Endothelial cell of umbilical vein (primary cell): ENCODE results near the gene KRTAP2-1. TPM values are rescaled to one million over a fixed set of nuclear protein-coding genes. Genes with fewer than 3 reads are reported as not detected.

Source experiments
- BruUV-seq: library from RNA; stranded (reverse); fragments of 400-500 nt; replicated peaks from 2 replicates; lab custom pipeline; 2021; lab: Mats Ljungman, UMichigan
- CTCF ChIA-PET: fragments of 300-600, 350-600 bp; sonication (Branson Sonifier 250); formaldehyde crosslinking; loops from one replicate; lab custom pipeline; 2021; ENCODE audit warnings: antibody characterized with exemption, inconsistent platforms; lab: Charles Lee
- POLR2A ChIA-PET: fragments of 300-600, 350-600 bp; sonication (Branson Sonifier 250); formaldehyde crosslinking; loops from one replicate; lab custom pipeline; 2021; ENCODE audit warnings: antibody characterized with exemption, inconsistent platforms; lab: Charles Lee
- DNase-seq: peaks from one replicate; pipeline ENCODE4 v3.0.0-alpha.2; 2011; ENCODE audit warnings: low read depth, low spot score
- FAIRE-seq: peaks from 2 replicates; lab custom pipeline; 2011; peaks lifted over from hg19 to GRCh38; lab: Jason Lieb, UNC
- H2AFZ ChIP-seq: 2 replicates; pipeline ENCODE4 v1.6.0; 2012; ENCODE audit warnings: low read depth, low read length, control low read depth, inconsistent platforms
- H3K27ac ChIP-seq: 2 replicates; pipeline ENCODE4 v1.5.1; 2011; ENCODE audit warnings: low read depth, mild to moderate bottlenecking, control low read depth, low read length, moderate library complexity; ENCODE audit not compliant: insufficient read depth
- H3K27me3 ChIP-seq, 2 experiments: 2 replicates each; pipeline versions ENCODE4 v1.6.0 to v1.6.1; 2011; ENCODE audit warnings: low read length in 2 of 2, mixed read lengths in 1 of 2; ENCODE audit not compliant: control insufficient read depth in 2 of 2, insufficient read depth in 2 of 2
- H3K36me3 ChIP-seq, 2 experiments: 2 replicates in 1 of 2; 3 replicates in 1 of 2; pipeline ENCODE4 v1.5.1; 2011; ENCODE audit warnings: low read length in 2 of 2, mild to moderate bottlenecking in 1 of 2, moderate library complexity in 1 of 2; ENCODE audit not compliant: control insufficient read depth in 2 of 2, insufficient read depth in 2 of 2; ENCODE audit errors: extremely low read depth in 1 of 2
- H3K4me1 ChIP-seq: 3 replicates; pipeline ENCODE4 v1.5.1; 2011; ENCODE audit warnings: mild to moderate bottlenecking, low read length; ENCODE audit not compliant: control insufficient read depth, insufficient read depth; ENCODE audit errors: extremely low read depth
- H3K4me2 ChIP-seq: 2 replicates; pipeline ENCODE4 v1.6.1; 2011; ENCODE audit warnings: low read length, control low read depth, mixed read lengths; ENCODE audit not compliant: insufficient read depth
- H3K4me3 ChIP-seq, 3 experiments: fragments of 200-600 bp in 1 of 3; sonication (generic), shearing (Covaris generic) in 1 of 3; replicated peaks in 1 of 3; 2 replicates each; pipeline ENCODE4 v1.5.1; 2011 to 2016; ENCODE audit warnings: control low read depth in 3 of 3, low read length in 3 of 3, mild to moderate bottlenecking in 2 of 3, inconsistent platforms in 1 of 3, low read depth in 1 of 3, moderate library complexity in 1 of 3; ENCODE audit not compliant: insufficient read depth in 1 of 3
- H3K79me2 ChIP-seq: 2 replicates; pipeline ENCODE4 v1.6.0; 2012; ENCODE audit warnings: low read length, inconsistent platforms; ENCODE audit not compliant: control insufficient read depth, insufficient read depth
- H3K9ac ChIP-seq: replicated peaks from 2 replicates; pipeline ENCODE3; 2011; ENCODE audit warnings: low read length, control low read depth; ENCODE audit not compliant: insufficient read depth; ENCODE audit errors: extremely low read depth
- H3K9me1 ChIP-seq: replicated peaks from 3 replicates; pipeline ENCODE4 v1.6.0; 2011; ENCODE audit warnings: mild to moderate bottlenecking, low read length; ENCODE audit not compliant: control insufficient read depth, insufficient read depth; ENCODE audit errors: extremely low read depth
- H3K9me3 ChIP-seq: replicated peaks from 2 replicates; pipeline ENCODE4 v1.5.1; 2012; ENCODE audit warnings: low read length, inconsistent platforms; ENCODE audit not compliant: control insufficient read depth, insufficient read depth
- H4K20me1 ChIP-seq: replicated peaks from 2 replicates; pipeline ENCODE3; 2011; ENCODE audit warnings: mild to moderate bottlenecking, low read length; ENCODE audit not compliant: control insufficient read depth, insufficient read depth; ENCODE audit errors: extremely low read depth
- FOS ChIP-seq: IDR thresholded peaks from 2 replicates; pipeline ENCODE4 v1.6.1; 2011; ENCODE audit warnings: mild to moderate bottlenecking, low read length, moderate library complexity, borderline replicate concordance; ENCODE audit not compliant: insufficient read depth
- GATA2 ChIP-seq: IDR thresholded peaks from 2 replicates; pipeline ENCODE4 v1.7.0; 2011; ENCODE audit warnings: low read depth, mild to moderate bottlenecking, moderate library complexity, mixed read lengths, low read length; ENCODE audit not compliant: insufficient read length, insufficient read depth
- JUN ChIP-seq: IDR thresholded peaks from 2 replicates; pipeline ENCODE4 v1.6.1; 2011; ENCODE audit warnings: borderline replicate concordance, low read depth; ENCODE audit not compliant: insufficient read length, insufficient read depth
- MYC ChIP-seq: IDR thresholded peaks from one replicate; pipeline ENCODE4 v1.6.1; 2011; ENCODE audit warnings: mild to moderate bottlenecking, low read depth, low read length
- POLR2A ChIP-seq: IDR thresholded peaks from 2 replicates; pipeline ENCODE4 v1.6.1; 2012; ENCODE audit warnings: low read depth, mild to moderate bottlenecking, control low read depth, low read length
- POLR2AphosphoS5 ChIP-seq: IDR thresholded peaks from 2 replicates; pipeline ENCODE4 v1.6.1; 2012; ENCODE audit warnings: low read depth, mild to moderate bottlenecking, control low read depth, low read length, moderate library complexity; ENCODE audit not compliant: insufficient read depth
- dilution Hi-C: fragments of 300-500 bp; cut with MboI; formaldehyde crosslinking; loops from one replicate; pipeline ENCODE4 v1.15.0; 2019; ENCODE audit warnings: low sequenced_read_pairs; ENCODE audit not compliant: extremely low pct_ligation_motif_present
- intact Hi-C: fragments of 100-400 bp; cut with micrococcal nuclease; formaldehyde crosslinking; loops from one replicate; pipeline ENCODE4 v1.10.0; 2022
- polyA plus RNA-seq, 4 experiments: library from polyadenylated mRNA; depleted of rRNA in 3 of 4; stranded (reverse) in 3 of 4; unstranded in 1 of 4; fragments of >200 nt; gene quantifications; 2 replicates each; pipeline versions ENCODE4 v1.2.1 to v1.2.3, GENCODE V29; 2011 to 2012; ENCODE audit warnings: missing spikeins in 1 of 4
- total RNA-seq: library from RNA; stranded (reverse); gene quantifications from 2 replicates; pipeline ENCODE4 v1.2.3, GENCODE V29; 2021
- TF ChIP-seq, protein P1 (sequence below): IDR thresholded peaks from 2 replicates; pipeline ENCODE4 v1.6.1; 2011; ENCODE audit not compliant: insufficient read depth, insufficient read length

Gene KRTAP2-1
- total and polyA plus RNA-seq, 2 donors (not counting 3 experiments of a cell fraction or from before 2014, with no cell fraction given) = not detected

DNA sequence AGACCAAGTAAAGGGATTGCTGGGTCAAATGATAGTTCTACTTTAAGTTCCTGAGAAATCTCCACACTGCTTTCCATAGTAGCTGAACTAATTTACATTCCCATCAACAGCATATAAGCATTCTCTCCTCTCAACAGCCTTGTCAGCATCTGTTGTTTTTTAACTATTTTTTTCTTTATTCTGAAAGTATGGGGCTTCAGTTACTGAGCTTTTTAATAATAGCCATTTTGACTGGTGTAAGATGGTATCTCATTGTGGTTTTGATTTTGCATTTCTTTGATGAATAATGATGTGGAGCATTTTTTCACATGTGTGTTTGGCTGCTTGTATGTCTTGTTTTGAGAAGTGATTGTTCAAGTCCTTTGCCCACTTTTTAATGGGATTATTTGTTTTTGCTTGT lies 5.5 kb upstream of the KRTAP2-1 start:
- H3K27ac ChIP-seq = no peak overlapping the region
- dilution Hi-C loops (no loop called here), intact Hi-C loops (no loop called here)
- no TSS peak for BruUV-seq
- CTCF ChIA-PET = interaction anchor here (1.2 kb wide), 1 partner anchor 497 kb away, joined by 3 read pairs; no protein-coding TSS in a partner anchor
- DNase-seq (no peak), FAIRE-seq (no peak)
- no peak overlapping the region for H3K9ac ChIP-seq
- H3K9me1 ChIP-seq = no peaks in the 10 kb centered on the region
- H2AFZ ChIP-seq = no peak overlapping the region
- H3K4me1 ChIP-seq = no peaks in the 10 kb centered on the region
- H3K4me3 ChIP-seq = no peak overlapping the region
- no peaks in the 10 kb centered on the region for H3K36me3 ChIP-seq
- H3K27me3 ChIP-seq = peaks cover 3 to 5% of the 10 kb centered on the region in 2 experiments
- H3K9me3 ChIP-seq = no peaks in the 10 kb centered on the region
- TF ChIP-seq POLR2AphosphoS5 (no peak), GATA2 (no peak), JUN (no peak), MYC (no peak), POLR2A (no peak)
- TF ChIP-seq, protein P1, sequence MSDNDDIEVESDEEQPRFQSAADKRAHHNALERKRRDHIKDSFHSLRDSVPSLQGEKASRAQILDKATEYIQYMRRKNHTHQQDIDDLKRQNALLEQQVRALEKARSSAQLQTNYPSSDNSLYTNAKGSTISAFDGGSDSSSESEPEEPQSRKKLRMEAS = no peak
- no peak overlapping the region for H3K4me2 ChIP-seq
- POLR2A ChIA-PET = no interaction called here
- H4K20me1 ChIP-seq = no peaks in the 10 kb centered on the region
- no peaks in the 10 kb centered on the region for H3K79me2 ChIP-seq

DNA sequence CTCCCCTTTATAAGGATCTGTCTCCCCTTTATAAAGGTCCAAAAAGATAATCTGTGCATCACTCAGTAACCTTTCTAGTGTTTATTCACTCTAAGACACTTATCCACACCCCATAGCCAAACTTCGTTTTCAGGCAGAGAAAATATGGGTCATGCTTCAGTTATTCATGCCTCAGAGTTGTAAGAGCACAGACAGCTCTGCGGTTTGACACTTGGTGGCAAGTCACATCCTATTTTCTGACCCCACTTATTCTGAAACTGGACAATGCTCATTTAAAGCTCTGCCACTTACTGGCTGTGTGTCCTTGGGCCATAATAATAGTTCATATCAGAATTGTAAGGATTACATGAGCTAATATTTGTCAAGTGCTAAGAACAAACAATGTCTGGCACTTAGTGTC lies 2.0 kb upstream of the KRTAP2-1 start:
- no peak for FAIRE-seq

More for the DNA sequence above, 2.0 kb upstream of the KRTAP2-1 start:
- no peak overlapping the region for H3K27ac ChIP-seq
- no TSS peak for BruUV-seq
- no peaks in the 10 kb centered on the region for H3K9me1 ChIP-seq
- DNase-seq = no peak
- H4K20me1 ChIP-seq = no peaks in the 10 kb centered on the region
- H3K4me1 ChIP-seq = no peaks in the 10 kb centered on the region
- H3K79me2 ChIP-seq = no peaks in the 10 kb centered on the region
- H3K27me3 ChIP-seq = peaks cover 5 to 7% of the 10 kb centered on the region in 2 experiments
- POLR2A ChIA-PET = no interaction called here
- no peak overlapping the region for H3K4me2 ChIP-seq
- no peaks in the 10 kb centered on the region for H3K36me3 ChIP-seq
- CTCF ChIA-PET = no interaction called here
- intact Hi-C loops (no loop called here), dilution Hi-C loops (no loop called here)
- H3K9ac ChIP-seq = no peak overlapping the region
- no peak overlapping the region for H3K4me3 ChIP-seq
- H3K9me3 ChIP-seq = no peaks in the 10 kb centered on the region
- TF ChIP-seq FOS (peak; percentile 52), GATA2 (no peak), JUN (no peak)
- no peak overlapping the region for H2AFZ ChIP-seq
